B cell (primary cell): Measurements from ENCODE around the gene OR1L1. TPM values are rescaled to one million over a fixed set of nuclear protein-coding genes. Genes with fewer than 3 reads are reported as not detected.

Source experiments
- ATAC-seq: fragments of 200-7000 bp; cut with Tn5 transposase; one replicate; pipeline ENCODE4 v1.10.0; 2021; ENCODE audit warnings: low read depth, mild to moderate bottlenecking, moderate number of reproducible peaks, moderate library complexity
- CTCF ChIA-PET: fragments of 350-600 bp; sonication (Branson Sonifier 250); formaldehyde crosslinking; loops from one replicate; lab custom pipeline; 2021; ENCODE audit warnings: antibody characterized with exemption, inconsistent platforms; lab: Charles Lee
- POLR2A ChIA-PET: fragments of 350-600 bp; sonication (Branson Sonifier 250); formaldehyde crosslinking; loops from one replicate; lab custom pipeline; 2021; ENCODE audit warnings: antibody characterized with exemption; lab: Charles Lee
- DNase-seq: peaks from one replicate; pipeline ENCODE4 v3.0.0; 2013
- H2AFZ ChIP-seq: 2 replicates; pipeline ENCODE4 v1.6.1; 2012; ENCODE audit warnings: mild to moderate bottlenecking, low read depth, low read length; ENCODE audit not compliant: insufficient read depth, poor library complexity, severe bottlenecking
- H3K27ac ChIP-seq, 2 donors: 1 replicate in 1 of 2; 2 replicates in 1 of 2; pipeline ENCODE4 v1.5.1; 2012 to 2013; ENCODE audit warnings: low read length in 2 of 2, mild to moderate bottlenecking in 2 of 2, moderate library complexity in 1 of 2
- H3K27me3 ChIP-seq, 4 experiments: fragments of 200-600 bp in 1 of 4; sonication (generic) in 1 of 4; replicated peaks in 1 of 4; 1 replicate in 2 of 4; 2 replicates in 2 of 4; pipeline versions ENCODE4 v1.6.1 to v1.7.0; 2013 to 2016; ENCODE audit warnings: low read length in 3 of 4, mild to moderate bottlenecking in 2 of 4, mixed read lengths in 1 of 4, moderate library complexity in 1 of 4; ENCODE audit not compliant: insufficient read depth in 4 of 4, control insufficient read depth in 3 of 4; ENCODE audit errors: control extremely low read depth in 1 of 4
- H3K36me3 ChIP-seq, 2 experiments: replicated peaks in 1 of 2; 1 replicate in 1 of 2; 2 replicates in 1 of 2; pipeline versions ENCODE4 v1.6.1 to v1.7.1; 2013; ENCODE audit warnings: low read length in 1 of 2; ENCODE audit not compliant: insufficient read depth in 2 of 2, control insufficient read depth in 1 of 2; ENCODE audit errors: control extremely low read depth in 1 of 2, extremely low read depth in 1 of 2
- H3K4me1 ChIP-seq, 2 donors: fragments of 200-600 bp in 1 of 2; sonication (generic) in 1 of 2; 1 replicate in 1 of 2; 2 replicates in 1 of 2; pipeline versions ENCODE4 v1.5.1 to v1.6.1; 2013 to 2017; ENCODE audit warnings: low read length in 2 of 2; ENCODE audit not compliant: control insufficient read depth in 2 of 2, insufficient read depth in 2 of 2
- H3K4me2 ChIP-seq: replicated peaks from 2 replicates; pipeline ENCODE3; 2012; ENCODE audit warnings: mild to moderate bottlenecking, low read depth, low read length; ENCODE audit not compliant: poor library complexity, severe bottlenecking
- H3K4me3 ChIP-seq, 5 experiments: fragments of 200-600 bp in 1 of 5; sonication (generic) in 1 of 5; 1 replicate in 3 of 5; 2 replicates in 2 of 5; pipeline versions ENCODE4 v1.5.1 to v1.7.0; 2011 to 2016; ENCODE audit warnings: low read length in 4 of 5, mild to moderate bottlenecking in 4 of 5, low read depth in 2 of 5, control low read depth in 1 of 5, moderate library complexity in 1 of 5; ENCODE audit not compliant: insufficient read depth in 1 of 5; ENCODE audit errors: control extremely low read depth in 1 of 5, extremely low read depth in 1 of 5
- H3K79me2 ChIP-seq: fragments of 200-600 bp; sonication (generic); one replicate; pipeline ENCODE4 v1.6.0; 2016; ENCODE audit warnings: low read length; ENCODE audit not compliant: control insufficient read depth, insufficient read depth
- H3K9ac ChIP-seq: fragments of 200-600 bp; sonication (generic); 2 replicates; pipeline ENCODE4 v1.6.1; 2017; ENCODE audit warnings: mild to moderate bottlenecking, low read length, moderate library complexity
- H3K9me3 ChIP-seq, 3 donors: one replicate each; pipeline versions ENCODE4 v1.6.1 to v1.7.1; 2013; ENCODE audit warnings: low read length in 2 of 3; ENCODE audit not compliant: control insufficient read depth in 2 of 3, insufficient read depth in 1 of 3; ENCODE audit errors: control extremely low read depth in 1 of 3
- H4K20me1 ChIP-seq: 2 replicates; pipeline ENCODE4 v1.6.0; 2012; ENCODE audit warnings: mild to moderate bottlenecking, low read length; ENCODE audit not compliant: insufficient read depth, control insufficient read depth, poor library complexity, severe bottlenecking
- H3K27ac Mint-ChIP-seq: one replicate; pipeline ENCODE4 v1.8.0; 2021; ENCODE audit warnings: mixed read lengths
- H3K27me3 Mint-ChIP-seq: one replicate; pipeline ENCODE4 v1.8.0; 2021; ENCODE audit warnings: mixed read lengths
- H3K4me1 Mint-ChIP-seq: one replicate; pipeline ENCODE4 v1.8.0; 2021; ENCODE audit warnings: mixed read lengths
- H3K4me3 Mint-ChIP-seq: one replicate; pipeline ENCODE4 v1.8.0; 2021; ENCODE audit warnings: mixed read lengths
- H3K9me3 Mint-ChIP-seq: one replicate; pipeline ENCODE4 v1.8.0; 2022; ENCODE audit warnings: mixed read lengths; ENCODE audit not compliant: insufficient read depth
- CTCF ChIP-seq: fragments of 200-600 bp; IDR thresholded peaks from one replicate; pipeline ENCODE4 v1.8.0; 2022; ENCODE audit warnings: antibody characterized with exemption, mild to moderate bottlenecking
- EZH2 ChIP-seq: IDR thresholded peaks from 2 replicates; pipeline ENCODE4 v1.6.1; 2012; ENCODE audit warnings: borderline replicate concordance, low read depth, mild to moderate bottlenecking, moderate library complexity, low read length; ENCODE audit not compliant: insufficient read depth, poor library complexity, severe bottlenecking
- WGBS: methylation state at CpG from one replicate; pipeline ENCODE4 v1.1.5; 2013; ENCODE audit warnings: missing lambda C conversion rate; ENCODE audit not compliant: insufficient coverage; 5-methylcytosine and 5-hydroxymethylcytosine counted together
- intact Hi-C: fragments of 100-400 bp; cut with micrococcal nuclease; formaldehyde crosslinking; loops from one replicate; pipeline ENCODE4 v1.10.0; 2022
- polyA minus RNA-seq: library from RNA; depleted of rRNA, polyadenylated mRNA; stranded (reverse); fragments of >200 nt; gene quantifications from 2 replicates; pipeline ENCODE4 v1.2.3, GENCODE V29; 2012
- polyA plus RNA-seq: library from polyadenylated mRNA; depleted of rRNA; stranded (reverse); fragments of >200 nt; gene quantifications from 2 replicates; pipeline ENCODE4 v1.2.3, GENCODE V29; 2012
- total RNA-seq, 2 donors: library from RNA; stranded (reverse); fragments of 120-200 nt in 1 of 2; gene quantifications; 1 replicate in 1 of 2; 2 replicates in 1 of 2; pipeline versions ENCODE4 v1.2.3 to v1.2.4, GENCODE V29; 2013 to 2022

The OR1L1 gene, protein sequence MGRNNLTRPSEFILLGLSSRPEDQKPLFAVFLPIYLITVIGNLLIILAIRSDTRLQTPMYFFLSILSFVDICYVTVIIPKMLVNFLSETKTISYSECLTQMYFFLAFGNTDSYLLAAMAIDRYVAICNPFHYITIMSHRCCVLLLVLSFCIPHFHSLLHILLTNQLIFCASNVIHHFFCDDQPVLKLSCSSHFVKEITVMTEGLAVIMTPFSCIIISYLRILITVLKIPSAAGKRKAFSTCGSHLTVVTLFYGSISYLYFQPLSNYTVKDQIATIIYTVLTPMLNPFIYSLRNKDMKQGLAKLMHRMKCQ
- not detected in 2 replicates for total RNA-seq
- not detected for total RNA-seq (2013)
- polyA plus RNA-seq: not detected in 2 replicates
- not detected in 2 replicates for polyA minus RNA-seq

DNA sequence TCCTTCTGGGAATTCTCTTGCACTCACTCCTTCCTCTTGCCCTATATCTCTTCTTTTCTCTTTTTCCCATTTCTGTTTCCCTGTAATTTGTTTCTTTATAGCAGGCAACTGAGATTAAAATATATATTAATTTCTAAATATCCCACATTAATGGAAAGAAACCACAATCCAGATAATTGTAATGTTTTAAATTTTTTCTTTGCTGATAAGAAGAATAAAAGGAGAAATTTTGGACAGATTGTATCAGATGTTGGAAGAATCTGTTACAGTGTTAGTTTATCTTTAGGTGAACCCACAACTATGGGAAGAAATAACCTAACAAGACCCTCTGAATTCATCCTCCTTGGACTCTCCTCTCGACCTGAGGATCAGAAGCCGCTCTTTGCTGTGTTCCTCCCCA is at the start of gene OR1L1:
Gene OR1L1, plus strand, starts transcription at position 301 of the 400 bp plus-strand sequence. Its CDS starts 0 bp downstream, at position 301.
- Histone ChIP-seq H3K36me3 (no peaks in the 10 kb centered on the region), H3K27ac (no peak within 1 kb of the TSS), H3K9me3 (peaks cover 0 to 4% (median under 1%) of the 10 kb centered on the region in 3 donors), H4K20me1 (no peaks in the 10 kb centered on the region), H3K4me3 (no peak within 1 kb of the TSS), H3K9ac (no peak within 1 kb of the TSS), H2AFZ (no peak within 1 kb of the TSS), H3K4me1 (no peaks in the 10 kb centered on the region), H3K79me2 (no peaks in the 10 kb centered on the region), H3K27me3 (peaks cover 0 to 3% (median 0%) of the 10 kb centered on the region in 4 experiments), H3K4me2 (no peak within 1 kb of the TSS)
- POLR2A ChIA-PET: no interaction called here
- Mint-ChIP-seq H3K27ac (no peak within 1 kb of the TSS), H3K27me3 (peaks cover 28% of the 10 kb centered on the region), H3K4me3 (no peak within 1 kb of the TSS), H3K4me1 (no peaks in the 10 kb centered on the region), H3K9me3 (no peaks in the 10 kb centered on the region)
- DNase-seq (no peak), ATAC-seq (no peak)
- WGBS: 50% methylated on average over 2 of the region's 2 CpGs
- TF ChIP-seq EZH2 (no peak), CTCF (no peak)
- intact Hi-C loops: no loop called here
- CTCF ChIA-PET: no interaction called here

DNA sequence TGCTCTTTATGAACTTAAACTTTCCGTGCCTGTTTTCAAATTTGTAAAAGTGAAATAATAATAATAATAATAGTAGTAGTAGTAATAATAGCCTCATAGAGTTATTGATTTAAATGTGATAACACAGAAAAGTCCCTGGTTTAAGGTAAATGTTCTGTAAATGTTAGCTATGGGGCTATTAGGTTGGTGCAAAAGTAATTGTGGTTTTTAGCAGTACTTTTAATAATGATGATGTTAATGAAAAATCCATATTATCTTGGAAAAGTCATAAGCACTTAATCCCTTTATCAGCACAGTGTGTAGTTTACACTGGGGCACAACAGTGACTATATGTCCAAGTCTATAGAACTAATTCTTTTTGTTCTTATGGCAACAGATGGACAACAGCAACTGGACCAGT is 47.2 kb upstream of the OR1L1 start, which contains the start of gene OR1Q1:
Gene OR1Q1, plus strand, starts transcription at position 377 of the 400 bp plus-strand sequence. Its CDS starts 0 bp downstream, at position 377.
- H3K4me2 ChIP-seq: no peak within 1 kb of the TSS
- H3K9ac ChIP-seq: no peak within 1 kb of the TSS
- no peaks in the 10 kb centered on the region for H3K4me1 Mint-ChIP-seq
- H3K9me3 ChIP-seq: no peaks in the 10 kb centered on the region
- peaks cover 0 to 4% (median 1%) of the 10 kb centered on the region in 4 experiments for H3K27me3 ChIP-seq
- ChIA-PET CTCF (no interaction called here), POLR2A (no interaction called here)
- peaks cover 27% of the 10 kb centered on the region for H3K27me3 Mint-ChIP-seq
- no peaks in the 10 kb centered on the region for H3K79me2 ChIP-seq
- no peaks in the 10 kb centered on the region for H3K4me1 ChIP-seq
- ATAC-seq: no peak
- intact Hi-C loops: no loop called here
- DNase-seq: no peak
- WGBS: no CpG with 5 or more reads among the region's 1 CpG
- no peak within 1 kb of the TSS for H3K27ac Mint-ChIP-seq
- no peak within 1 kb of the TSS for H2AFZ ChIP-seq
- no peak within 1 kb of the TSS for H3K4me3 Mint-ChIP-seq
- TF ChIP-seq EZH2: no peak
- TF ChIP-seq CTCF: no peak
- H4K20me1 ChIP-seq: no peaks in the 10 kb centered on the region
- no peak within 1 kb of the TSS for H3K4me3 ChIP-seq
- no peak within 1 kb of the TSS for H3K27ac ChIP-seq
- no peaks in the 10 kb centered on the region for H3K36me3 ChIP-seq
- H3K9me3 Mint-ChIP-seq: peaks cover 2% of the 10 kb centered on the region
